Measurements from ENCODE around the gene IKZF5. TPM values are rescaled to one million over a fixed set of nuclear protein-coding genes. Genes with fewer than 3 reads are reported as not detected.
A peak's percentile ranks its signal among the peaks of the same experiment; 100 is the strongest.

Gene IKZF5
- total and polyA plus RNA-seq, 2 experiments from 2014 or later: 4.2 to 10.1 TPM

- Histone ChIP-seq H3K27me3 (replicated peaks; ENCODE audit: insufficient read depth) (no peaks in the 10 kb centered on the region), H3K4me2 (ENCODE audit: unreplicated experiment) (no peak overlapping the region), H3K4me3 (no peak overlapping the region), H3K27ac (no peak overlapping the region), H3K9me3 (ENCODE audit: low read depth) (no peaks in the 10 kb centered on the region), H3K9me2 (ENCODE audit: insufficient read depth) (no peaks in the 10 kb centered on the region), H3K79me2 (ENCODE audit: insufficient read depth) (no peaks in the 10 kb centered on the region), H3F3A (ENCODE audit: insufficient read depth) (no peaks in the 10 kb centered on the region), H3K4me1 (ENCODE audit: insufficient read depth) (no peaks in the 10 kb centered on the region), H3K9ac (no peak overlapping the region), H4K20me1 (ENCODE audit: insufficient read depth) (no peaks in the 10 kb centered on the region), H2AFZ (no peak overlapping the region), H3K36me3 (ENCODE audit: low read depth) (no peaks in the 10 kb centered on the region)
- in situ Hi-C loops (cut with MboI): no loop called here
- TF ChIP-seq EZH2phosphoT487 (IDR thresholded peaks at IDR 0.05; ENCODE audit: insufficient read depth, low read depth) (no peak), EZH2 (IDR thresholded peaks at IDR 0.05; ENCODE audit: insufficient read depth, poor library complexity, severe bottlenecking) (no peak)
- WGBS, 2 experiments (ENCODE audit: low coverage in 1 of 2, low lambda C conversion rate in 2 of 2, missing lambda C conversion rate in 2 of 2): 34 to 36% methylated on average over 5 of the region's 5 CpGs
- peak; percentile 3 for DNase-seq
Measured at GRCh38 chr10:122974023-122974422, 34.6 kb downstream of the IKZF5 start.

GRCh38 chr10:122968698-122969097, 39.9 kb downstream of the IKZF5 start:
- TF ChIP-seq EZH2 (IDR thresholded peaks at IDR 0.05; ENCODE audit: insufficient read depth, poor library complexity, severe bottlenecking): no peak
- no peak for TF ChIP-seq EZH2phosphoT487 (IDR thresholded peaks at IDR 0.05; ENCODE audit: insufficient read depth, low read depth)
- in situ Hi-C loops (cut with MboI): no loop called here

DNA sequence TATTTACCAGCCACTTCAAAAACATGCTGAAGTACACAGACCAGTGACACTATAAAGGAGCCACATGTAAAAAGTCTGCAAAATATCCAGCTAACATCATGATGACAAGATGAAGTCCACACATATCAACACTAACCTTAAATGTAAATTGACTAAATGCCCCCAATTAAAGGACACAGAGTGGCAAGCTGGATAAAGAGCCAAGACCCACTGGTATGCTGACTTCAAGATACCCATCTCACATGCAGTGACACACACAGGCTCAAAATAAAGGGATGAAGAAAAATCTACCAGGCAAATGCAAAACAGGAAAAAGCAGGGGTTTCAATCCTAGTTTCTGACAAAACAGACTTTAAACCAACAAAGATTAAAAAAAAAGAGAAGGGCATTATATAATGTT, 41.7 kb downstream of the IKZF5 start:
- no peaks in the 10 kb centered on the region for H3F3A ChIP-seq (ENCODE audit: insufficient read depth)
- H3K4me3 ChIP-seq: no peak overlapping the region
- no peak overlapping the region for H2AFZ ChIP-seq
- H3K27ac ChIP-seq: no peak overlapping the region
- no peaks in the 10 kb centered on the region for H3K4me1 ChIP-seq (ENCODE audit: insufficient read depth)
- H3K9ac ChIP-seq: no peak overlapping the region
- no peak for DNase-seq
- H3K4me2 ChIP-seq (ENCODE audit: unreplicated experiment): no peak overlapping the region
- no peaks in the 10 kb centered on the region for H3K9me3 ChIP-seq (ENCODE audit: low read depth)
- no peaks in the 10 kb centered on the region for H3K9me2 ChIP-seq (ENCODE audit: insufficient read depth)
- H3K36me3 ChIP-seq (ENCODE audit: low read depth): no peaks in the 10 kb centered on the region
- no peaks in the 10 kb centered on the region for H3K27me3 ChIP-seq (replicated peaks; ENCODE audit: insufficient read depth)
- H4K20me1 ChIP-seq (ENCODE audit: insufficient read depth): no peaks in the 10 kb centered on the region
- H3K79me2 ChIP-seq (ENCODE audit: insufficient read depth): no peaks in the 10 kb centered on the region
- no peak for TF ChIP-seq EZH2phosphoT487 (IDR thresholded peaks at IDR 0.05; ENCODE audit: insufficient read depth, low read depth)
- TF ChIP-seq EZH2 (IDR thresholded peaks at IDR 0.05; ENCODE audit: insufficient read depth, poor library complexity, severe bottlenecking): no peak
- in situ Hi-C loops (cut with MboI): no loop called here

More at GRCh38 chr10:122968698-122969097, 39.9 kb downstream of the IKZF5 start:
- no peaks in the 10 kb centered on the region for H4K20me1 ChIP-seq (ENCODE audit: insufficient read depth)
- no peaks in the 10 kb centered on the region for H3K79me2 ChIP-seq (ENCODE audit: insufficient read depth)
- H3K27me3 ChIP-seq (replicated peaks; ENCODE audit: insufficient read depth): no peaks in the 10 kb centered on the region
- H3K4me2 ChIP-seq (ENCODE audit: unreplicated experiment): no peak overlapping the region
- 65 to 67% methylated on average over 3 of the region's 3 CpGs for WGBS, 2 experiments (ENCODE audit: low coverage in 1 of 2, low lambda C conversion rate in 2 of 2, missing lambda C conversion rate in 2 of 2)
- no peaks in the 10 kb centered on the region for H3K9me2 ChIP-seq (ENCODE audit: insufficient read depth)
- H3F3A ChIP-seq (ENCODE audit: insufficient read depth): no peaks in the 10 kb centered on the region
- no peaks in the 10 kb centered on the region for H3K36me3 ChIP-seq (ENCODE audit: low read depth)
- H3K9ac ChIP-seq: no peak overlapping the region
- no peak overlapping the region for H3K4me3 ChIP-seq
- H3K27ac ChIP-seq: no peak overlapping the region
- no peak overlapping the region for H2AFZ ChIP-seq
- no peak for DNase-seq
- no peaks in the 10 kb centered on the region for H3K9me3 ChIP-seq (ENCODE audit: low read depth)
- no peaks in the 10 kb centered on the region for H3K4me1 ChIP-seq (ENCODE audit: insufficient read depth)

DNA sequence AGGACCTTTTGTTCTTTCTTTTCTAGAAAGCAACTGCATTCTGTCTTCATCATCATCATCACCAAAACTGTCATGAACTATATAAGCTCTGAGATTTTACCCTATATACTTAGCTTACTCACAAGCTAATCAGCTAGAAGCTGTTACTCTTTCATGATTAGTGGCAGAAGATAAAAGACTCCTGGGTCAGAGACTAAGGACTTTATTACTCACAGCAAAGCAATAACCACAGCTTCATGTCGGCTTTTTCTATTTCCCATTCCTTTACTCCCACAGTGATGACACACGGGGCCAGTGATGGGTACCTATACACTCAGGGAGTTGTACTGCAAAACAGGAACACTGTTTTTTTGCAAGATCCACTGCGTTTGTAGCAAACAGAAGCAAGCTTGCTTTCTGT, 46.2 kb downstream of the IKZF5 start:
- in situ Hi-C loops (cut with MboI): no loop called here
- DNase-seq: no peak

GRCh38 chr10:122957474-122957873, 51.1 kb downstream of the IKZF5 start:
- Histone ChIP-seq H3F3A (ENCODE audit: insufficient read depth) (no peaks in the 10 kb centered on the region), H3K4me2 (ENCODE audit: unreplicated experiment) (no peak overlapping the region), H3K9ac (no peak overlapping the region), H4K20me1 (ENCODE audit: insufficient read depth) (no peaks in the 10 kb centered on the region), H3K4me1 (ENCODE audit: insufficient read depth) (peaks cover 10% of the 10 kb centered on the region), H3K27me3 (replicated peaks; ENCODE audit: insufficient read depth) (no peaks in the 10 kb centered on the region), H3K9me3 (ENCODE audit: low read depth) (no peaks in the 10 kb centered on the region), H2AFZ (no peak overlapping the region), H3K4me3 (no peak overlapping the region), H3K36me3 (ENCODE audit: low read depth) (no peaks in the 10 kb centered on the region), H3K9me2 (ENCODE audit: insufficient read depth) (no peaks in the 10 kb centered on the region), H3K79me2 (ENCODE audit: insufficient read depth) (peaks cover 11% of the 10 kb centered on the region), H3K27ac (no peak overlapping the region)
- DNase-seq: no peak
- TF ChIP-seq EZH2phosphoT487 (IDR thresholded peaks at IDR 0.05; ENCODE audit: insufficient read depth, low read depth): no peak
- TF ChIP-seq EZH2 (IDR thresholded peaks at IDR 0.05; ENCODE audit: insufficient read depth, poor library complexity, severe bottlenecking): no peak
- 81 to 83% methylated on average over 5 of the region's 5 CpGs for WGBS, 2 experiments (ENCODE audit: low coverage in 1 of 2, low lambda C conversion rate in 2 of 2, missing lambda C conversion rate in 2 of 2)
- in situ Hi-C loops (cut with MboI): no loop called here

More for the DNA sequence above, 46.2 kb downstream of the IKZF5 start:
- Histone ChIP-seq H3K9me3 (ENCODE audit: low read depth) (no peaks in the 10 kb centered on the region), H3K27ac (no peak overlapping the region), H3K27me3 (replicated peaks; ENCODE audit: insufficient read depth) (no peaks in the 10 kb centered on the region), H2AFZ (no peak overlapping the region), H3K9me2 (ENCODE audit: insufficient read depth) (no peaks in the 10 kb centered on the region), H3F3A (ENCODE audit: insufficient read depth) (no peaks in the 10 kb centered on the region), H3K79me2 (ENCODE audit: insufficient read depth) (no peaks in the 10 kb centered on the region), H3K4me2 (ENCODE audit: unreplicated experiment) (no peak overlapping the region), H4K20me1 (ENCODE audit: insufficient read depth) (no peaks in the 10 kb centered on the region), H3K4me1 (ENCODE audit: insufficient read depth) (no peaks in the 10 kb centered on the region), H3K9ac (no peak overlapping the region), H3K36me3 (ENCODE audit: low read depth) (no peaks in the 10 kb centered on the region), H3K4me3 (no peak overlapping the region)
- WGBS, 2 experiments (ENCODE audit: low coverage in 1 of 2, low lambda C conversion rate in 2 of 2, missing lambda C conversion rate in 2 of 2): 45 to 63% methylated on average over 3 of the region's 3 CpGs
- TF ChIP-seq EZH2 (IDR thresholded peaks at IDR 0.05; ENCODE audit: insufficient read depth, poor library complexity, severe bottlenecking): no peak
- TF ChIP-seq EZH2phosphoT487 (IDR thresholded peaks at IDR 0.05; ENCODE audit: insufficient read depth, low read depth): no peak
